Hematopoietic multipotent progenitor cell (in vitro differentiated cells): ENCODE data around the gene MFN1. TPM values are rescaled to one million over a fixed set of nuclear protein-coding genes. Genes with fewer than 3 reads are reported as not detected.

Source experiments
- DNase-seq, 3 donors: peaks; one replicate each; pipeline ENCODE4 v3.0.0-alpha.2; 2011 to 2015; ENCODE audit warnings: low read depth in 2 of 3, low spot score in 2 of 3
- total RNA-seq: library from RNA; depleted of rRNA; stranded (reverse); fragments of >200 nt; gene quantifications from one replicate; pipeline ENCODE4 v1.2.3, GENCODE V29; 2012

Gene MFN1
- total RNA-seq, 1 donor = 13.2 TPM

DNA sequence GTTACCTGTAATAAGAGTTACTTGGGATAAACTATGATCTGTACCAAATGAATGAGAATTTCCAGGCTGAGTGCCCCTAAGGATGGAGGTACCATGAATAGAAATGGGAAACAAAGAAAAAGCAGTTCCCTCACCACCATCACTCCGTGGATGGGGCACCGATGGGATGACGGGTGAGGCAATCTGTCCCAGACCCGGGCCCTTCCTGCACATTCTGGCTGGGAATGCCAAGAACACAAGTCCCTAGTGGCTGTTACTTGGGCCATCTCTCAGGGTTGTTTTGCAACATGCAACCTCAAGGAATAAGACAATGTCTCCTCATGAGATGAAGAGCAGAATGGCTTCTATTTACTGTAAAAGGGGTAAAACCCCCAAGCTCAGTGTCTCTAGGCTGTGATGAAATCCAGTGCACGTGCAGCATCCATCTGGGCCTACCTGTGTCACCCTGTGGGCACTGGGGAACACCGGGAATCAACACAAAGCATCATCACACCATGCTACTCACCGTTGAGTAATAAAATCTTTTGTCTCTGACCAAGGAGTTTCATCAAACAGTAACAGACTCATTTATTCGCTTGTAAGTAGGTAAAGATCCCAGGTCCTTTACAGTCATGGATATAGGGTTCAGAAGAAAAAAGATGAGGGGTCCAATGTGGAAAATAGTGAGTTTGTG lies 81.5 kb downstream of the MFN1 start:
- DNase-seq = no peak

DNA sequence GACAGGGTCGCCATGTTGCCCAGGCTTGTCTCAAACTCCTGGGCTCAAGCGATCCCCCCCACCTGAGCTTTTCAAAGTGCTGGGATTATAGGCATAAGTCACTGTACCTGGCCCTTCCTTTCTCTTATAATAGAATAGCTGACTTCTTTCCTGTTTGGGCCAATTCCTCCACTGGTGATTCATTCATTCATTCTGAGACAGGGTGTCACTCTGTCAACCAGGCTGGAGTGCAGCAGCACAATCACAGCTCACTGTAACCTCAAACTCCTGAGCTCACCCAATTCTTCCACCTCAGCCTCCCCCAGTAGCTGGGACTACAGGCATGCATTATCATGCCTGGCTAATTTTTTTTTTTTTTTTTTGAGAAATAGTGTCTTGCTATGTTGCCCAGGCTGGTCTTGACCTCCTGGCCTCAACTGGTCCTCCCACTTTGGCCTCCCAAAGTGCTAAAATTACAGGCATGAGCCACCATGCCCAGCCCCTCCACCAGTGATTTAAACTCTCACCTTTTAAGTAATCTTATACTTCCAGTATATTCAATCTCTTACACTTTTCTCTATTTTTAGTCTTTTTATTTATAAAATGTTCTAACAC lies 82.9 kb downstream of the MFN1 start:
- no peak for DNase-seq

DNA sequence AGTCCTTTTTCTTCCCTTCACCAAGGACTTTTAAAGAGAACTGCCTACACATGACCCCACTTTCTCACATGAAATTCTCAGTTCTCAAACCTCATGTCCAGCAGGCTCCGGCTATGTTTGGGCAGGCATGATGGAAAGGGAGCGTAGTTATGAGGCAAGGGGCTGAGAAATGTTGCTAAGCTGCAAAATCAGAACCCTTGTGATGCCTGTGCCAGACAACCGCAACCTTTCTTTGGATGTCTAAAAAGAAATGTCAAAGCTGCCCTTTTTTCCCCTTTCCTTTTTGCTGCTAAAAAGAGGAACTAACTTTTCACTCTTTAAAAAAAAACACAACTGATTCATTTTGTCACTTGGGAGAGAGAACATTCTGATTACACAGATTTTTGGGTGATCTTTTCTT lies 84.5 kb downstream of the MFN1 start:
- peak in 2 of 3 donors; percentile 49 to 88 for DNase-seq

DNA sequence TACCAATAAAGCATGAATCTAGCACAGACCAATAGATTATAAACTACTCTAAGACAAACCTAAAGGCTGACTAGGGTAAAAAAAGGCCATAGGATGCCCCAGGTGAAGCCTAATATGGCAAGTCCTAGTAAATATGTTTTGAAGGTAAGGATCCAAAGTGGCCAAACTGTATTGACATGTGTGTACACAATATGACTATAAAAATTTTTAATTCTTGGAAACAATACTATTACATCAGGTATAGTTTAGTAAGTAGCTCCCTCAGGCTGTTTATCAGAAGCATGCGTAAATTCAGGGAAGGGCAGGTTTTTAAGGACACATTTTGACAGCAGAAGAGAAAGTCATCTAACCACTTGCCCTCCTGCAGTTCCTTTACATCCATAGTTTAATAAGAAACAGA lies 84.9 kb downstream of the MFN1 start:
- no peak for DNase-seq

DNA sequence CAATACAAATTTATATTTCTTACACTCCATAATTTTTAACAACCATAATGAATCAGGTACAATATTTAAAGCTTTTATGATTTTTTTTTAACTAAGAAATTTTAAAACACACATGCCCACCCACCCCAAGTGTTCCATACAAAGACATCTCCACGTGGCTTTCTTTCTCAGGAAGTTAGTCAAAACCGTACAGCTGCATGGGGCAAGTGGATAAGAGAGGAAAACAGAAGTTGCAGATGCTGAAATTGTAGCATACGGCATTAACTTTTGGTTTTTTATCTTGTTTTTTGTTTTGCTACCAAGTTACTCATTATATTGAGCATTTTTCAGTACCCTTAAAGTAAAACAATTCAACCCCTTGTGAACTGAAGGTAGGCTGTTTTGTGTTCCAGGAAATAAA lies 89.0 kb downstream of the MFN1 start:
- DNase-seq = peak in 2 of 3 donors; percentile 49 to 74

DNA sequence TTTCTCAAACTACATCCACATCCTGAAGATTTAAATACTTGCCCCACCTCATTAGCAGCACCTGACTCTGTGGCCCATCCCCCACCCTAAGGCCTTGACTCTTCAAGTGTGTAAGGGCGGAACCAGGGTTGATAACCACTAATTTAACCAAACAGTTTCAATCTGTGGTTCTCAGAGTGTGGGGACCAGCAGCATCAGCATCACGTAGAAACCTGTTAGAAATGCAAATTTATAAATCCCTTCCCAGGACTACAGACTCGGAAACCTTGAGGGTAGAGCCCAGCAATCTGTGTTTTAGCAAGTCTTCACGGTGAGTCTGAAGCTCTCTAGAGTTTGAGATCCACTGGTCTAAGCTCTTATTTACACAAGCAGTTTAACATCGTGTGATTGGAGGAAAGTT lies 91.3 kb downstream of the MFN1 start:
- DNase-seq = peak in 1 of 3 donors; percentile 4

Other genes with a start within 250 kb of the MFN1 start
- 6.5 TPM for gene PIK3CA, start 199.4 kb upstream of the MFN1 start, total RNA-seq
- gene KCNMB3, start 96.6 kb upstream of the MFN1 start, total RNA-seq = 1.3 TPM
- gene ZNF639, start 24.7 kb upstream of the MFN1 start, total RNA-seq = 40.1 TPM
- gene GNB4, start 103.8 kb downstream of the MFN1 start, total RNA-seq = 45.0 TPM
- 27.2 TPM for gene ACTL6A, start 215.2 kb downstream of the MFN1 start, total RNA-seq